GM23338 (cell line): ENCODE measurements around the gene SESN1. TPM values are rescaled to one million over a fixed set of nuclear protein-coding genes. Genes with fewer than 3 reads are reported as not detected.

Experiments
- ATAC-seq: fragments of 200-7000 bp; cut with Tn5 transposase; 3 replicates; pipeline ENCODE4 v1.9.1; 2020
- DNase-seq: peaks from one replicate; pipeline ENCODE4 v3.0.0-alpha.2; 2015; ENCODE audit warnings: low spot score
- H2AFZ ChIP-seq: fragments of 200-600 bp; sonication (generic); 2 replicates; pipeline ENCODE4 v1.8.0; 2016; ENCODE audit warnings: antibody characterized with exemption, mild to moderate bottlenecking, moderate library complexity
- H3F3A ChIP-seq: fragments of 200-600 bp; sonication (generic); replicated peaks from 2 replicates; pipeline ENCODE4 v1.8.0; 2017; ENCODE audit warnings: antibody characterized with exemption, mixed run types, low read depth
- H3K27ac ChIP-seq: fragments of 200-600 bp; sonication (generic); 2 replicates; pipeline ENCODE4 v1.6.1; 2016; ENCODE audit warnings: low read depth
- H3K27me3 ChIP-seq: fragments of 200-600 bp; sonication (generic); 2 replicates; pipeline ENCODE4 v1.8.0; 2016; ENCODE audit warnings: mild to moderate bottlenecking, mixed run types, moderate library complexity; ENCODE audit not compliant: insufficient read depth
- H3K36me3 ChIP-seq: fragments of 200-600 bp; sonication (generic); 2 replicates; pipeline ENCODE4 v1.8.0; 2016; ENCODE audit warnings: mild to moderate bottlenecking; ENCODE audit not compliant: insufficient read depth
- H3K4me1 ChIP-seq: fragments of 200-600 bp; sonication (generic); 2 replicates; pipeline ENCODE4 v1.8.0; 2016; ENCODE audit warnings: mild to moderate bottlenecking, moderate library complexity; ENCODE audit not compliant: insufficient read depth
- H3K4me2 ChIP-seq: fragments of 200-600 bp; sonication (generic); 2 replicates; pipeline ENCODE4 v1.7.1; 2017; ENCODE audit warnings: mixed run types
- H3K4me3 ChIP-seq: fragments of 200-600 bp; sonication (generic); 2 replicates; pipeline ENCODE4 v1.6.1; 2016; ENCODE audit warnings: mixed run types
- H3K79me2 ChIP-seq: fragments of 200-600 bp; sonication (generic); replicated peaks from 2 replicates; pipeline ENCODE4 v1.8.0; 2017; ENCODE audit warnings: mild to moderate bottlenecking; ENCODE audit not compliant: insufficient read depth
- H3K9me2 ChIP-seq: fragments of 200-600 bp; sonication (generic); 2 replicates; pipeline ENCODE4 v1.8.0; 2017; ENCODE audit not compliant: insufficient read depth
- H4K20me1 ChIP-seq: fragments of 200-600 bp; sonication (generic); replicated peaks from 2 replicates; pipeline ENCODE4 v1.8.0; 2017; ENCODE audit warnings: mild to moderate bottlenecking; ENCODE audit not compliant: insufficient read depth
- H3K27ac Mint-ChIP-seq: 2 replicates; pipeline ENCODE4 v1.8.0; 2020; ENCODE audit warnings: inconsistent platforms, mild to moderate bottlenecking, moderate library complexity, mixed read lengths
- H3K27me3 Mint-ChIP-seq: 3 replicates; pipeline ENCODE4 v1.8.0; 2022; ENCODE audit warnings: low read depth, mild to moderate bottlenecking, moderate library complexity, mixed read lengths, inconsistent platforms; ENCODE audit not compliant: insufficient read depth, poor library complexity
- H3K36me3 Mint-ChIP-seq: 3 replicates; pipeline ENCODE4 v1.8.0; 2021; ENCODE audit warnings: low read depth, mild to moderate bottlenecking, inconsistent platforms, moderate library complexity, mixed read lengths
- H3K4me1 Mint-ChIP-seq: 3 replicates; pipeline ENCODE4 v1.8.0; 2020; ENCODE audit warnings: mild to moderate bottlenecking, inconsistent platforms, mixed read lengths
- H3K4me3 Mint-ChIP-seq: 3 replicates; pipeline ENCODE4 v1.8.0; 2021; ENCODE audit warnings: moderate library complexity, mild to moderate bottlenecking, inconsistent platforms, mixed read lengths
- H3K9me3 Mint-ChIP-seq: 3 replicates; pipeline ENCODE4 v1.8.0; 2020; ENCODE audit warnings: moderate library complexity, mild to moderate bottlenecking, inconsistent platforms, mixed read lengths
- CREB1 ChIP-seq: fragments of 250-450 bp; sonication (Bioruptor Pico); IDR thresholded peaks from 2 replicates; pipeline ENCODE4 v1.5.0; 2020; ENCODE audit warnings: low read depth, mild to moderate bottlenecking, moderate library complexity
- EZH2 ChIP-seq: fragments of 200-600 bp; sonication (generic); IDR thresholded peaks from one replicate; pipeline ENCODE4 v1.8.0; 2017; ENCODE audit warnings: antibody characterized with exemption, mild to moderate bottlenecking, low read depth; ENCODE audit not compliant: unreplicated experiment
- EZH2phosphoT487 ChIP-seq: fragments of 200-600 bp; sonication (generic); IDR thresholded peaks from one replicate; pipeline ENCODE4 v1.8.1; 2018; ENCODE audit warnings: antibody characterized with exemption; ENCODE audit not compliant: unreplicated experiment
- JUNB ChIP-seq: IDR thresholded peaks from one replicate; pipeline ENCODE4 v1.6.1; 2016; ENCODE audit warnings: antibody characterized with exemption; ENCODE audit not compliant: unreplicated experiment
- NANOG ChIP-seq: IDR thresholded peaks from 2 replicates; pipeline ENCODE4 v1.6.1; 2016; ENCODE audit warnings: antibody characterized with exemption, borderline replicate concordance
- POLR2AphosphoS5 ChIP-seq: IDR thresholded peaks from 2 replicates; pipeline ENCODE4 v1.6.1; 2016; ENCODE audit warnings: antibody characterized with exemption, low read depth
- STAT1 ChIP-seq: IDR thresholded peaks from one replicate; pipeline ENCODE4 v1.6.1; 2016; ENCODE audit warnings: antibody characterized with exemption; ENCODE audit not compliant: unreplicated experiment
- ZNF114 ChIP-seq: fragments of 250-450 bp; sonication (Bioruptor Pico); IDR thresholded peaks from 2 replicates; pipeline ENCODE4 v1.5.0; 2020; ENCODE audit warnings: mild to moderate bottlenecking, moderate library complexity
- polyA plus RNA-seq: library from polyadenylated mRNA; unstranded; fragments of >200 nt; fragmentation: Nextera tagmentation; extraction: Ambion mirVana; gene quantifications from 2 replicates; pipeline ENCODE4 v1.2.1, GENCODE V29; 2016
- total RNA-seq: library from RNA; depleted of rRNA; stranded (reverse); fragments of >200 nt; shearing (Covaris generic); gene quantifications from 2 replicates; pipeline ENCODE4 v1.2.3, GENCODE V29; 2014
- TF ChIP-seq, protein P1 (sequence below): IDR thresholded peaks from one replicate; pipeline ENCODE4 v1.6.1; 2018; ENCODE audit warnings: antibody characterized with exemption; ENCODE audit not compliant: unreplicated experiment
- TF ChIP-seq, protein P2 (sequence below): IDR thresholded peaks from 2 replicates; pipeline ENCODE4 v1.6.1; 2016; ENCODE audit warnings: antibody characterized with exemption
- TF ChIP-seq, protein P3 (sequence below), 2 experiments: fragments of 200-600 bp in 1 of 2; sonication (generic) in 1 of 2; conservative IDR thresholded peaks; 2 replicates each; pipeline versions ENCODE4 v1.5.1 to v1.6.1; 2016 to 2017; ENCODE audit warnings: antibody characterized with exemption in 2 of 2, low read depth in 2 of 2, mild to moderate bottlenecking in 2 of 2, moderate library complexity in 1 of 2

SESN1 gene
- total and polyA plus RNA-seq, 2 experiments from 2014 or later = 26.2 to 36.4 TPM

DNA sequence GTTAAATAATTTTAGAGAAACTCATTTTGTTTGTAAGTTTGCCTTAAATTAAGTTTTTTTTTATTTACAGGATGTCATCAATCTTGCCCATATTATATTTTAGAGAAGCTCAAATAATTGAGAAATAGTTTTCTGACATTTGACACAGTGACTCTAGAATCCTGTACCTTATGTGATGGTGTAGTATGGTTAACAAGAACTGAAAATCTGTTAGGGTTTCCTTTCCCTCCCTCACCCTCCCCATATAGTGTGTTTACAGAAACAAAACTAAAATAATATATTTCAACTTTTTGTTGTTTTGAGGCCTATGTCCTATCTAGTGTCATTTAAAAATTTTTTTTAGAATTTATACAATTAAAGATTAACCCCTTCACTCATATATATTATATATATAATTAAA lies 91.8 kb downstream of the SESN1 start:
- Histone ChIP-seq H4K20me1 (peaks cover 3% of the 10 kb centered on the region; the same call in 1 of the 2 replicates), H3K27me3 (no peaks in the 10 kb centered on the region), H3K9me2 (no peaks in the 10 kb centered on the region), H2AFZ (no peak overlapping the region), H3K4me2 (no peak overlapping the region), H3F3A (no peaks in the 10 kb centered on the region), H3K36me3 (peaks cover 4% of the 10 kb centered on the region; the same call in 1 of the 2 replicates), H3K4me1 (peaks cover 15% of the 10 kb centered on the region), H3K4me3 (no peak overlapping the region), H3K79me2 (peaks cover 45% of the 10 kb centered on the region), H3K27ac (no peak overlapping the region)
- Mint-ChIP-seq H3K4me3 (no peak overlapping the region), H3K36me3 (peaks cover 8% of the 10 kb centered on the region; the same call in 2 of the 3 replicates), H3K27me3 (no peaks in the 10 kb centered on the region), H3K9me3 (no peaks in the 10 kb centered on the region), H3K4me1 (peaks cover 15% of the 10 kb centered on the region), H3K27ac (no peak overlapping the region)
- TF ChIP-seq, protein P1, sequence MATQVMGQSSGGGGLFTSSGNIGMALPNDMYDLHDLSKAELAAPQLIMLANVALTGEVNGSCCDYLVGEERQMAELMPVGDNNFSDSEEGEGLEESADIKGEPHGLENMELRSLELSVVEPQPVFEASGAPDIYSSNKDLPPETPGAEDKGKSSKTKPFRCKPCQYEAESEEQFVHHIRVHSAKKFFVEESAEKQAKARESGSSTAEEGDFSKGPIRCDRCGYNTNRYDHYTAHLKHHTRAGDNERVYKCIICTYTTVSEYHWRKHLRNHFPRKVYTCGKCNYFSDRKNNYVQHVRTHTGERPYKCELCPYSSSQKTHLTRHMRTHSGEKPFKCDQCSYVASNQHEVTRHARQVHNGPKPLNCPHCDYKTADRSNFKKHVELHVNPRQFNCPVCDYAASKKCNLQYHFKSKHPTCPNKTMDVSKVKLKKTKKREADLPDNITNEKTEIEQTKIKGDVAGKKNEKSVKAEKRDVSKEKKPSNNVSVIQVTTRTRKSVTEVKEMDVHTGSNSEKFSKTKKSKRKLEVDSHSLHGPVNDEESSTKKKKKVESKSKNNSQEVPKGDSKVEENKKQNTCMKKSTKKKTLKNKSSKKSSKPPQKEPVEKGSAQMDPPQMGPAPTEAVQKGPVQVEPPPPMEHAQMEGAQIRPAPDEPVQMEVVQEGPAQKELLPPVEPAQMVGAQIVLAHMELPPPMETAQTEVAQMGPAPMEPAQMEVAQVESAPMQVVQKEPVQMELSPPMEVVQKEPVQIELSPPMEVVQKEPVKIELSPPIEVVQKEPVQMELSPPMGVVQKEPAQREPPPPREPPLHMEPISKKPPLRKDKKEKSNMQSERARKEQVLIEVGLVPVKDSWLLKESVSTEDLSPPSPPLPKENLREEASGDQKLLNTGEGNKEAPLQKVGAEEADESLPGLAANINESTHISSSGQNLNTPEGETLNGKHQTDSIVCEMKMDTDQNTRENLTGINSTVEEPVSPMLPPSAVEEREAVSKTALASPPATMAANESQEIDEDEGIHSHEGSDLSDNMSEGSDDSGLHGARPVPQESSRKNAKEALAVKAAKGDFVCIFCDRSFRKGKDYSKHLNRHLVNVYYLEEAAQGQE = no peak
- TF ChIP-seq JUNB (no peak), CREB1 (CRISPR knock-in tag) (no peak), STAT1 (no peak), NANOG (no peak), POLR2AphosphoS5 (no peak), EZH2 (no peak), EZH2phosphoT487 (no peak)
- no peak for DNase-seq
- no peak for ATAC-seq

DNA sequence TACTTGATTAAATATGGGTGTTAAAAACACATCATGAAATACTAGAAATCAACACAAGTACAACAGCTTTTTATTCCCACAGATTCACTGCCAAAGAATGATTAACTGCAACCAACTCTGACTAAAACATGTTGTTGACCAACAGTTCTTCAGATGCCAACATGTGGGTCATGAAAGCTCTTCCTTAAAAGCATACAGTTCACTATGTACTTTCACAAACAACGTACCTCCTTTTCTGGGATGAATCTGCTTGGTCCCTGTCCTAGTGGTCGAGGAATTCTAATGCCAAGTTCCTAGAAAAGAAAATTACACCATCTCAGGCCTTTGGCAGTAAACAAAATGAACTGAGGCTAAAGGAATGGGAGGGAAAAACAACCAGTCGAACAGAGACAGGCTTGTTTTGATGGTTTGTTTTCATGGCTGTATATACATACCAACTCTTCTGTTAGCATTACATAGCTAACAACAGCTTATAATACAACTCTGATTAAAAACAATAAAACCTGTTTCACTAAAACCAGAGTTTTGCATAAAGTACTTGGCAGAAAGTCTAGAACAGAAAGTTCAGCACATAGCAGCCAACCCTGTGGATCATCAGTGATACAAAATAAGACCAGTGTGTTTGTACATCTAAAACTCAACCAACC lies 92.5 kb downstream of the SESN1 start:
- Histone ChIP-seq H3K4me2 (no peak overlapping the region), H3K4me1 (peaks cover 8% of the 10 kb centered on the region), H2AFZ (no peak overlapping the region), H3K27ac (no peak overlapping the region), H3K36me3 (peaks cover 5% of the 10 kb centered on the region; the same call in 1 of the 2 replicates), H3F3A (no peaks in the 10 kb centered on the region), H3K79me2 (peaks cover 38% of the 10 kb centered on the region), H4K20me1 (peaks cover 3% of the 10 kb centered on the region; the same call in 1 of the 2 replicates), H3K4me3 (no peak overlapping the region), H3K27me3 (no peaks in the 10 kb centered on the region), H3K9me2 (no peaks in the 10 kb centered on the region)
- Mint-ChIP-seq H3K4me1 (peaks cover 10% of the 10 kb centered on the region), H3K4me3 (no peak overlapping the region), H3K9me3 (no peaks in the 10 kb centered on the region), H3K36me3 (peaks cover 8% of the 10 kb centered on the region; the same call in 2 of the 3 replicates), H3K27ac (no peak overlapping the region), H3K27me3 (no peaks in the 10 kb centered on the region)
- ATAC-seq (no peak), DNase-seq (no peak)
- TF ChIP-seq, protein P2, sequence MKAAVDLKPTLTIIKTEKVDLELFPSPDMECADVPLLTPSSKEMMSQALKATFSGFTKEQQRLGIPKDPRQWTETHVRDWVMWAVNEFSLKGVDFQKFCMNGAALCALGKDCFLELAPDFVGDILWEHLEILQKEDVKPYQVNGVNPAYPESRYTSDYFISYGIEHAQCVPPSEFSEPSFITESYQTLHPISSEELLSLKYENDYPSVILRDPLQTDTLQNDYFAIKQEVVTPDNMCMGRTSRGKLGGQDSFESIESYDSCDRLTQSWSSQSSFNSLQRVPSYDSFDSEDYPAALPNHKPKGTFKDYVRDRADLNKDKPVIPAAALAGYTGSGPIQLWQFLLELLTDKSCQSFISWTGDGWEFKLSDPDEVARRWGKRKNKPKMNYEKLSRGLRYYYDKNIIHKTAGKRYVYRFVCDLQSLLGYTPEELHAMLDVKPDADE = no peak
- TF ChIP-seq CREB1 (CRISPR knock-in tag) (no peak), ZNF114 (CRISPR knock-in tag) (no peak), EZH2phosphoT487 (no peak), EZH2 (no peak)
- TF ChIP-seq, protein P3, sequence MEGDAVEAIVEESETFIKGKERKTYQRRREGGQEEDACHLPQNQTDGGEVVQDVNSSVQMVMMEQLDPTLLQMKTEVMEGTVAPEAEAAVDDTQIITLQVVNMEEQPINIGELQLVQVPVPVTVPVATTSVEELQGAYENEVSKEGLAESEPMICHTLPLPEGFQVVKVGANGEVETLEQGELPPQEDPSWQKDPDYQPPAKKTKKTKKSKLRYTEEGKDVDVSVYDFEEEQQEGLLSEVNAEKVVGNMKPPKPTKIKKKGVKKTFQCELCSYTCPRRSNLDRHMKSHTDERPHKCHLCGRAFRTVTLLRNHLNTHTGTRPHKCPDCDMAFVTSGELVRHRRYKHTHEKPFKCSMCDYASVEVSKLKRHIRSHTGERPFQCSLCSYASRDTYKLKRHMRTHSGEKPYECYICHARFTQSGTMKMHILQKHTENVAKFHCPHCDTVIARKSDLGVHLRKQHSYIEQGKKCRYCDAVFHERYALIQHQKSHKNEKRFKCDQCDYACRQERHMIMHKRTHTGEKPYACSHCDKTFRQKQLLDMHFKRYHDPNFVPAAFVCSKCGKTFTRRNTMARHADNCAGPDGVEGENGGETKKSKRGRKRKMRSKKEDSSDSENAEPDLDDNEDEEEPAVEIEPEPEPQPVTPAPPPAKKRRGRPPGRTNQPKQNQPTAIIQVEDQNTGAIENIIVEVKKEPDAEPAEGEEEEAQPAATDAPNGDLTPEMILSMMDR (conservative IDR thresholded peaks at IDR 0.05; ENCODE audit: low read depth in 2 of 2) = no peak
